PC-9 (cell line): ENCODE results near the gene FUT1. TPM values are rescaled to one million over a fixed set of nuclear protein-coding genes. Genes with fewer than 3 reads are reported as not detected.
"Not testable (repeated sequence)": the region's sequence is repeated elsewhere in the genome, so short reads cannot be mapped to it uniquely, and the experiment has no call there.

Source experiments
- BruUV-seq: library from RNA; stranded (reverse); fragments of 400-500 nt; replicated peaks from 2 replicates; lab custom pipeline; 2021; lab: Mats Ljungman, UMichigan
- CTCF ChIA-PET: fragments of 300-600 bp; sonication (Branson Sonifier 250); formaldehyde crosslinking; loops from one replicate; lab custom pipeline; 2022; ENCODE audit warnings: antibody characterized with exemption; lab: Charles Lee
- POLR2A ChIA-PET: fragments of 300-600 bp; sonication (Branson Sonifier 250); formaldehyde crosslinking; loops from one replicate; lab custom pipeline; 2022; ENCODE audit warnings: antibody characterized with exemption; ENCODE audit not compliant: unreplicated experiment; lab: Charles Lee
- DNase-seq, 2 experiments: peaks; one replicate each; pipeline versions ENCODE4 v3.0.0 to v3.0.0-alpha.2; 2015 to 2022; ENCODE audit warnings: mixed read lengths in 1 of 2
- H2AFZ ChIP-seq: fragments of 200-600 bp; sonication (generic); 2 replicates; pipeline ENCODE4 v1.8.1; 2017; ENCODE audit warnings: antibody characterized with exemption
- H3F3A ChIP-seq: fragments of 200-600 bp; sonication (generic); 2 replicates; pipeline ENCODE4 v1.8.1; 2017; ENCODE audit warnings: antibody characterized with exemption, mild to moderate bottlenecking, low read depth; ENCODE audit not compliant: insufficient read depth
- H3K27ac ChIP-seq: fragments of 200-600 bp; sonication (generic); 2 replicates; pipeline ENCODE4 v1.6.1; 2016; ENCODE audit warnings: mixed run types
- H3K27me3 ChIP-seq: fragments of 200-600 bp; sonication (generic); 2 replicates; pipeline ENCODE4 v1.6.1; 2016; ENCODE audit warnings: low read depth, mixed run types; ENCODE audit not compliant: insufficient read depth
- H3K36me3 ChIP-seq: fragments of 200-600 bp; sonication (generic); 2 replicates; pipeline ENCODE4 v1.6.1; 2016; ENCODE audit warnings: low read depth, mixed run types
- H3K4me1 ChIP-seq: fragments of 200-600 bp; sonication (generic); replicated peaks from 2 replicates; pipeline ENCODE4 v1.6.1; 2016; ENCODE audit warnings: mixed run types; ENCODE audit not compliant: insufficient read depth
- H3K4me2 ChIP-seq: fragments of 200-600 bp; sonication (generic); 2 replicates; pipeline ENCODE4 v1.6.1; 2017; ENCODE audit warnings: mixed run types
- H3K4me3 ChIP-seq: fragments of 200-600 bp; sonication (generic); 2 replicates; pipeline ENCODE4 v1.6.1; 2016; ENCODE audit warnings: mixed run types
- H3K79me2 ChIP-seq: fragments of 200-600 bp; sonication (generic); 2 replicates; pipeline ENCODE4 v1.6.1; 2017; ENCODE audit warnings: low read depth, mixed run types
- H3K9me2 ChIP-seq: fragments of 200-600 bp; sonication (generic); 2 replicates; pipeline ENCODE4 v1.8.1; 2017; ENCODE audit warnings: mild to moderate bottlenecking; ENCODE audit not compliant: insufficient read depth
- H3K9me3 ChIP-seq: fragments of 200-600 bp; sonication (generic); 2 replicates; pipeline ENCODE4 v1.8.1; 2016; ENCODE audit warnings: low read depth; ENCODE audit not compliant: insufficient read depth
- H4K20me1 ChIP-seq: fragments of 200-600 bp; sonication (generic); 2 replicates; pipeline ENCODE4 v1.8.1; 2017; ENCODE audit not compliant: insufficient read depth
- EZH2 ChIP-seq: fragments of 200-600 bp; sonication (generic); IDR thresholded peaks from 2 replicates; pipeline ENCODE4 v1.8.0; 2017; ENCODE audit warnings: antibody characterized with exemption, low read depth
- intact Hi-C: fragments of 100-400 bp; cut with micrococcal nuclease; formaldehyde crosslinking; loops from one replicate; pipeline ENCODE4 v1.10.0; 2022; ENCODE audit not compliant: unreplicated experiment
- total RNA-seq: library from RNA; stranded (reverse); gene quantifications from 2 replicates; pipeline ENCODE4 v1.2.3, GENCODE V29; 2021
- TF ChIP-seq, protein P1 (sequence below): fragments of 200-600 bp; sonication (generic); conservative IDR thresholded peaks from 2 replicates; pipeline ENCODE4 v1.6.1; 2017; ENCODE audit warnings: mixed run types, antibody characterized with exemption, mild to moderate bottlenecking, moderate library complexity

FUT1 gene
- total RNA-seq, 1 experiment from 2014 or later, result 7.9 TPM

DNA sequence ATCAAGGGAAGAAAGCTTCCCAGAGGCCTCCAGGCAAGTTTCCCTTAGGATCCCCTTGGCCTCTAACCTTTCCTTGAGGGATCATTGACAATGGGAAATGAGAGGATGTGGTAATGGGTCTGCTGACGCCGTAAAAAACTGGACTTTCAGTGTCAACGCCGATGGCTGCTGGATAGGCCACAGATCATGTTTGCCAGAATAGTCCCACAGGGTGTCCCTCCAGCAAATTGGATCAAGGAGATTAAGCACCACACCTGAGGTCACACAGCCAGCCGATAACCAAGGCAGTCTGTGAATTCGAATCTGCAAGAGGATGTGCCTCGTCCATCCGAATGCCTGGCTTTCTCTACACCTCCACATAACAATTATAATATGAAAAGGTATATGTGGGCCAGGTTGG is 40.8 kb upstream of the FUT1 start:
- Histone ChIP-seq H3K4me1 (0 out of 2 replicates have a peak, but pooled peaks cover 3% of the 10 kb centered on the region), H3K4me2 (no peak overlapping the region), H2AFZ (no peak overlapping the region), H3K36me3 (no peaks in the 10 kb centered on the region), H3K27me3 (no peaks in the 10 kb centered on the region), H3K79me2 (no peaks in the 10 kb centered on the region), H3K27ac (no peak overlapping the region), H4K20me1 (no peaks in the 10 kb centered on the region), H3K9me2 (no peaks in the 10 kb centered on the region), H3K4me3 (no peak overlapping the region), H3F3A (peaks cover 11% of the 10 kb centered on the region; the same call in 1 of the 2 replicates), H3K9me3 (no peaks in the 10 kb centered on the region)
- CTCF ChIA-PET, result interaction anchor here (0.6 to 0.7 kb wide), 3 partner anchors 36 to 177 kb away, joined by 4 to 6 read pairs (median 5); no protein-coding TSS in a partner anchor
- no peak for DNase-seq
- intact Hi-C loops, result no loop called here
- TF ChIP-seq EZH2, result no peak
- TF ChIP-seq, protein P1, sequence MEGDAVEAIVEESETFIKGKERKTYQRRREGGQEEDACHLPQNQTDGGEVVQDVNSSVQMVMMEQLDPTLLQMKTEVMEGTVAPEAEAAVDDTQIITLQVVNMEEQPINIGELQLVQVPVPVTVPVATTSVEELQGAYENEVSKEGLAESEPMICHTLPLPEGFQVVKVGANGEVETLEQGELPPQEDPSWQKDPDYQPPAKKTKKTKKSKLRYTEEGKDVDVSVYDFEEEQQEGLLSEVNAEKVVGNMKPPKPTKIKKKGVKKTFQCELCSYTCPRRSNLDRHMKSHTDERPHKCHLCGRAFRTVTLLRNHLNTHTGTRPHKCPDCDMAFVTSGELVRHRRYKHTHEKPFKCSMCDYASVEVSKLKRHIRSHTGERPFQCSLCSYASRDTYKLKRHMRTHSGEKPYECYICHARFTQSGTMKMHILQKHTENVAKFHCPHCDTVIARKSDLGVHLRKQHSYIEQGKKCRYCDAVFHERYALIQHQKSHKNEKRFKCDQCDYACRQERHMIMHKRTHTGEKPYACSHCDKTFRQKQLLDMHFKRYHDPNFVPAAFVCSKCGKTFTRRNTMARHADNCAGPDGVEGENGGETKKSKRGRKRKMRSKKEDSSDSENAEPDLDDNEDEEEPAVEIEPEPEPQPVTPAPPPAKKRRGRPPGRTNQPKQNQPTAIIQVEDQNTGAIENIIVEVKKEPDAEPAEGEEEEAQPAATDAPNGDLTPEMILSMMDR, result no peak
- POLR2A ChIA-PET, result no interaction called here
- no TSS peak for BruUV-seq

DNA sequence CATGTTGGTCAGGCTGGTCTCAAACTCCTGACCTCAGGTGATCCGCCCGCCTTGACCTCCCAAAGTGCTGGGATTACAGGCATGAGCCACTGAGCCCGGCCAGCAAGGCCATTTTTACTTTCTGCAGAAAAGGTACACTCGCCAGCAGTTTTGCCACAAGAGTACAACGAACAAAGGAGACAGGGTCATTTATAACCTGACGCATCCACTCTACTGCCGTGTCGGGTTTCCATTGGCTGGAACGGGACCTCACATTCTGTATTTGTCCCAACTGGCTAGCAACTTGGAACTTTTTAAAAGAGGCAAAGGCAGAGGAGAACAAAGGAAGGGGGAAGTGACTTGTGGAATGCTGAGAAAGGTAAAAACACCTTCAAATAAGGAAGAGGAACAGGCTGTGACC is 34.9 kb upstream of the FUT1 start:
- H3K79me2 ChIP-seq, H4K20me1 ChIP-seq, H3K4me1 ChIP-seq, H3K27me3 ChIP-seq, H3K27ac ChIP-seq, H3K4me3 ChIP-seq, H3F3A ChIP-seq, H3K36me3 ChIP-seq, intact Hi-C loops, POLR2A ChIA-PET, H3K4me2 ChIP-seq, BruUV-seq, H3K9me3 ChIP-seq, H2AFZ ChIP-seq, DNase-seq, H3K9me2 ChIP-seq: not testable (repeated sequence)
- CTCF ChIA-PET, result interaction anchor here (1.1 to 1.6 kb wide), 2 partner anchors 48 to 56 kb away, joined by 3 to 11 read pairs; no protein-coding TSS in a partner anchor

DNA sequence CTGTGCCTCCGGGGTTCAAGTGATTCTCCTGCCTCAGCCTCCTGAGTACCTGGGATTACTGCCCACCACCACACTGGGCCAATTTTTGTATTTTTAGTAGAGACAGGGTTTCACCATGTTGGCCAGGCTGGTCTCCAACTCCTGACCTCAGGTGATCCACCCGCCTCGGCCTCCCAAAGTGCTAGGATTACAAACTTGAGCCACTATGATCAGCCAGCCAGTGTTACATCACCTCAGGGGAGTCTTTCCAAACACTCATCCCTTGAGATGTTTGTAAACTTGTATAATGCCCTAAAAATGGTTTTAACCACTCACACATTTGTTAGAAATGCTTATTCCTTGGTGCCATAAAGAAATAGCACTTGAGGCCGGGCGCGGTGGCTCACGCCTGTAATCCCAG is 34.0 kb upstream of the FUT1 start:
- H3K4me1 ChIP-seq, H3K9me3 ChIP-seq, H3K27ac ChIP-seq, BruUV-seq, H3K4me2 ChIP-seq, intact Hi-C loops, H3F3A ChIP-seq, H3K27me3 ChIP-seq, DNase-seq, H3K4me3 ChIP-seq, CTCF ChIA-PET, H3K9me2 ChIP-seq, H4K20me1 ChIP-seq, H3K79me2 ChIP-seq, H2AFZ ChIP-seq, H3K36me3 ChIP-seq: not testable (repeated sequence)
- POLR2A ChIA-PET, result interaction anchor here (0.6 kb wide), 1 partner anchor 48 kb away, joined by 4 read pairs; no protein-coding TSS in a partner anchor

DNA sequence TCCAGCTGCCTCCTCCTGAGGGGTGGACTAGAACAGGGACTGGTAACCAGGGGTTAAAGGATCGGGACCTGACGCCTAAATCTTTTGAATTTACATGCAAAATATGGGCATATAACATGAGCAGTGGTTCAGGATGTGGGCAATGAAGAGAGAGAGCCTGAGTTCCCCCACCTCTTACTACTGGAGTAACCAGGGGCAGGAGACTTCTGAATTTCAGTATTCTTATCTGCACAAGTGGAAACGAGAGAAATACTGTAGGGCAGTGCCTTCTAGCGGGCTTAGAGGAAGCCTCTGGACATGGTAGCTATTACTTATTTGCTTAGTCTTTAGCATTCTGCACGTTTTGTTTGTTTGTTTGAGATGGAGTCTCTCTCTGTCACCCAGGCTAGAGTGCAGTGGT is 32.1 kb upstream of the FUT1 start:
- Histone ChIP-seq H3F3A (peaks cover 17% of the 10 kb centered on the region), H3K4me1 (peaks cover 11% of the 10 kb centered on the region), H3K27ac (no peak overlapping the region), H3K9me2 (no peaks in the 10 kb centered on the region), H3K9me3 (no peaks in the 10 kb centered on the region), H3K36me3 (no peaks in the 10 kb centered on the region), H3K27me3 (no peaks in the 10 kb centered on the region), H4K20me1 (no peaks in the 10 kb centered on the region), H3K4me2 (no peak overlapping the region), H3K79me2 (no peaks in the 10 kb centered on the region), H3K4me3 (no peak overlapping the region), H2AFZ (no peak overlapping the region)
- POLR2A ChIA-PET, result no interaction called here
- DNase-seq, result peak in 1 of 2 experiments; percentile 44
- CTCF ChIA-PET, result interaction anchor here (0.6 to 0.8 kb wide), 2 partner anchors 11 to 208 kb away, joined by 5 read pairs; no protein-coding TSS in a partner anchor
- intact Hi-C loops, result loop anchor here (1.0 to 2.0 kb wide), 2 partner anchors 110 to 138 kb away; partner anchors contain the start of gene CA11
- BruUV-seq, result no TSS peak
- TF ChIP-seq, protein P1, result peak; percentile 47
- no peak for TF ChIP-seq EZH2
